Upper lobe of left lung (tissue), 4 donors: ENCODE measurements around the gene NOS1.

Experiments
- CTCF ChIP-seq, 6 experiments: fragments of 450-650 bp in 4 of 6; fragments of 200-600 bp in 2 of 6; sonication (generic) in 2 of 6; IDR thresholded peaks; one replicate each; pipeline ENCODE4 v1.5.1; 2016 to 2019; ENCODE audit warnings: antibody characterized with exemption in 6 of 6
- EP300 ChIP-seq, 4 donors: sonication (generic); formaldehyde crosslinking; IDR thresholded peaks; one replicate each; pipeline ENCODE4 v1.5.1; 2017; ENCODE audit warnings: antibody characterized with exemption in 4 of 4, control low read depth in 2 of 4
- POLR2A ChIP-seq, 4 donors: fragments of 450-650 bp; IDR thresholded peaks; one replicate each; pipeline ENCODE4 v1.5.1; 2016 to 2017; ENCODE audit warnings: antibody characterized with exemption in 4 of 4, mild to moderate bottlenecking in 2 of 4
- POLR2AphosphoS5 ChIP-seq, 2 donors: sonication (generic); formaldehyde crosslinking; IDR thresholded peaks; one replicate each; pipeline ENCODE4 v1.5.1; 2017; ENCODE audit warnings: antibody characterized with exemption in 2 of 2

GRCh38 chr12:117192057-117192456 lies 169.4 kb downstream of the NOS1 start:
- TF ChIP-seq POLR2AphosphoS5 (IDR thresholded peaks at IDR 0.05) (no peak), CTCF (IDR thresholded peaks at IDR 0.05) (no peak), POLR2A (IDR thresholded peaks at IDR 0.05) (no peak), EP300 (IDR thresholded peaks at IDR 0.05) (no peak)
